HEK293 (cell line): ENCODE measurements around the gene WDR86.

Experiments
- CTCF ChIA-PET: fragments of 350-600 bp; formaldehyde crosslinking; extraction: SDS; loops from one replicate; lab custom pipeline; 2021; ENCODE audit warnings: antibody characterized with exemption; lab: Yijun Ruan, JAX
- POLR2A ChIA-PET: fragments of 300-600 bp; formaldehyde crosslinking; extraction: SDS; loops from one replicate; lab custom pipeline; 2020; ENCODE audit warnings: antibody characterized with exemption, inconsistent platforms; lab: Yijun Ruan, JAX
- H3K27ac ChIP-seq: fragments of 200-500 bp; sonication (Bioruptor generic); 2 replicates; pipeline ENCODE4 v1.5.1; 2014; ENCODE audit warnings: low read depth, low read length, control low read depth, inconsistent platforms; ENCODE audit errors: extremely low read depth
- H3K36me3 ChIP-seq, 2 experiments: fragments of 200-500 bp in 1 of 2; sonication (Bioruptor generic) in 1 of 2; 1 replicate in 1 of 2; 2 replicates in 1 of 2; pipeline ENCODE4 v1.5.1; 2014 to 2017; ENCODE audit warnings: inconsistent platforms in 2 of 2, low read length in 2 of 2; ENCODE audit not compliant: control insufficient read depth in 2 of 2, insufficient read depth in 1 of 2
- H3K4me1 ChIP-seq: fragments of 200-500 bp; sonication (Bioruptor generic); 2 replicates; pipeline ENCODE4 v1.5.1; 2014; ENCODE audit warnings: mild to moderate bottlenecking, low read length, inconsistent platforms; ENCODE audit not compliant: control insufficient read depth, insufficient read depth
- H3K4me3 ChIP-seq: 2 replicates; pipeline ENCODE4 v1.5.1; 2011; ENCODE audit warnings: low read depth, mild to moderate bottlenecking, control low read depth, low read length, moderate library complexity
- H3K9me3 ChIP-seq: fragments of 200-500 bp; sonication (Bioruptor generic); 2 replicates; pipeline ENCODE4 v1.5.1; 2014; ENCODE audit warnings: low read depth, low read length, inconsistent platforms; ENCODE audit not compliant: control insufficient read depth, insufficient read depth
- FEZF1 ChIP-seq: fragments of 450-650 bp; formaldehyde crosslinking; IDR thresholded peaks from 2 replicates; pipeline ENCODE4 v1.5.1; 2016; ENCODE audit warnings: missing biosample characterization, missing genetic modification characterization
- GLIS1 ChIP-seq: fragments of 450-650 bp; formaldehyde crosslinking; IDR thresholded peaks from 2 replicates; pipeline ENCODE4 v1.5.1; 2016; ENCODE audit warnings: missing biosample characterization, missing genetic modification characterization
- HOXA7 ChIP-seq: sonication (generic); formaldehyde crosslinking; IDR thresholded peaks from 2 replicates; pipeline ENCODE4 v1.8.1; 2022; ENCODE audit warnings: missing genetic modification reagents, borderline replicate concordance
- REPIN1 ChIP-seq: fragments of 450-650 bp; formaldehyde crosslinking; IDR thresholded peaks from 2 replicates; pipeline ENCODE4 v1.5.1; 2017; ENCODE audit warnings: missing biosample characterization, missing genetic modification characterization, low read depth
- SALL2 ChIP-seq: fragments of 450-650 bp; formaldehyde crosslinking; IDR thresholded peaks from 2 replicates; pipeline ENCODE4 v1.5.0; 2017; ENCODE audit warnings: missing biosample characterization, mild to moderate bottlenecking, missing genetic modification characterization, borderline replicate concordance
- ZBTB1 ChIP-seq: fragments of 450-650 bp; formaldehyde crosslinking; IDR thresholded peaks from 2 replicates; pipeline ENCODE4 v1.5.1; 2016; ENCODE audit warnings: missing biosample characterization, missing genetic modification characterization
- ZFP37 ChIP-seq: fragments of 450-650 bp; formaldehyde crosslinking; IDR thresholded peaks from 2 replicates; pipeline ENCODE4 v1.5.1; 2016; ENCODE audit warnings: missing biosample characterization, missing genetic modification characterization
- ZIC2 ChIP-seq: fragments of 450-650 bp; formaldehyde crosslinking; IDR thresholded peaks from 2 replicates; pipeline ENCODE4 v1.5.1; 2016; ENCODE audit warnings: missing biosample characterization, missing genetic modification characterization
- ZNF133 ChIP-seq: fragments of 450-650 bp; formaldehyde crosslinking; IDR thresholded peaks from 2 replicates; pipeline ENCODE4 v1.5.1; 2016; ENCODE audit warnings: missing biosample characterization, missing genetic modification characterization
- ZNF138 ChIP-seq: fragments of 450-650 bp; formaldehyde crosslinking; IDR thresholded peaks from 2 replicates; pipeline ENCODE4 v1.5.1; 2016; ENCODE audit warnings: missing biosample characterization, missing genetic modification characterization, borderline replicate concordance
- ZNF175 ChIP-seq: fragments of 450-650 bp; formaldehyde crosslinking; IDR thresholded peaks from 2 replicates; pipeline ENCODE4 v1.5.1; 2016; ENCODE audit warnings: missing biosample characterization, missing genetic modification characterization
- ZNF660 ChIP-seq: fragments of 450-650 bp; IDR thresholded peaks from 2 replicates; pipeline ENCODE4 v1.5.1; 2018; ENCODE audit warnings: missing biosample characterization, mild to moderate bottlenecking, missing genetic modification characterization
- ZNF76 ChIP-seq: fragments of 450-650 bp; formaldehyde crosslinking; IDR thresholded peaks from 2 replicates; pipeline ENCODE4; 2016; ENCODE audit warnings: low read depth, missing biosample characterization, missing genetic modification characterization, borderline replicate concordance
- TF ChIP-seq, protein P1 (sequence below): fragments of 450-650 bp; formaldehyde crosslinking; IDR thresholded peaks from 2 replicates; pipeline ENCODE4 v1.5.1; 2017; ENCODE audit warnings: missing biosample characterization, missing genetic modification characterization
- TF ChIP-seq, protein P2 (sequence below): fragments of 450-650 bp; formaldehyde crosslinking; IDR thresholded peaks from 2 replicates; pipeline ENCODE4 v1.5.1; 2016; ENCODE audit warnings: missing biosample characterization, missing genetic modification characterization

The WDR86 gene

DNA sequence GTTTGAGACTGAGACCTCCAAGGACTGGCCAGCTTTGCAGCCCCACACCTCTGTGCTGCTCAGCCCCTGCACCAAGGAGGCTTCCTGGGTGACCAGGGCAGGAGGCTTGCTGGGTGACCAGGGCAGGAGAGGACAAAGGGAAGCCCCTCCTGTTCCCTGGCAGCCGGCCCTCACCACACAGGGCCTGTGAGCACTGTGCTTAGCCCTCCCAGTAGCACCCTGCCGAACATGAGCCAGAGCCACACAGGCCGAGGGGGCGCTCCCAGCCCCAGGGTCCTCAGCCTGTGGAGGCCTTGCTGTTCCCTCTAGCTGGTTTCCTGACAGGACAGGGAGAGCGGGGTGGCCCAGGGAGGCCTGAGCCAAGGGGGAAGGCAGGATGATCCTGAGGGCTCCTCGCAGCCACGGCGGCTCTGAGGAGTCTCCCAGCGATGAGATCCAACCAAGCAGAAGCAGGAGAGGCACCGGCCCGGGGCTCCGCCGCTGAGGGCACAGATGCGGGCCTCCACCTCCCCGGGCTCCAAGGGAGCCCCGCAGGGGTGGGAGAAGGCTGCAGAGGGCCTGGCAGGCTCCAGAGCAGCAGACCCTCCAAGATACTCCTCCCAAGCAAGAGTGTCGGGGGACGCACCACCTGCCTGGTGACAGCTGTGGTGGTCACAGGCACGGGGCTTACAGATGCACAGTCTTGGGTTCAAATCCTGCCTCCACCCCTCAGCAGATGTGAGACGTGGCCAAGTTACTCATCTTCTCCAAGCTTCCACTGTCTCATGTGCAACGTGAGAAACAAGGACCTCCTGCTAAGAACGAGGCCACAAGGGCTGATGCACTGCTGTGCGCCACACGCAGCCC is 22.5 kb downstream of the WDR86 start:
- H3K4me3 ChIP-seq: no peak overlapping the region
- TF ChIP-seq ZNF175 (no peak), ZNF138 (no peak), HOXA7 (CRISPR knock-in tag) (no peak), ZNF133 (tag by site-specific recombination) (no peak), ZIC2 (peak; percentile 29), ZNF660 (tag by site-specific recombination) (no peak), SALL2 (tag by site-specific recombination) (no peak), ZNF76 (tag by site-specific recombination) (no peak), ZFP37 (tag by site-specific recombination) (no peak), FEZF1 (tag by site-specific recombination) (no peak), GLIS1 (tag by site-specific recombination) (peak; percentile 62)
- TF ChIP-seq, protein P1, sequence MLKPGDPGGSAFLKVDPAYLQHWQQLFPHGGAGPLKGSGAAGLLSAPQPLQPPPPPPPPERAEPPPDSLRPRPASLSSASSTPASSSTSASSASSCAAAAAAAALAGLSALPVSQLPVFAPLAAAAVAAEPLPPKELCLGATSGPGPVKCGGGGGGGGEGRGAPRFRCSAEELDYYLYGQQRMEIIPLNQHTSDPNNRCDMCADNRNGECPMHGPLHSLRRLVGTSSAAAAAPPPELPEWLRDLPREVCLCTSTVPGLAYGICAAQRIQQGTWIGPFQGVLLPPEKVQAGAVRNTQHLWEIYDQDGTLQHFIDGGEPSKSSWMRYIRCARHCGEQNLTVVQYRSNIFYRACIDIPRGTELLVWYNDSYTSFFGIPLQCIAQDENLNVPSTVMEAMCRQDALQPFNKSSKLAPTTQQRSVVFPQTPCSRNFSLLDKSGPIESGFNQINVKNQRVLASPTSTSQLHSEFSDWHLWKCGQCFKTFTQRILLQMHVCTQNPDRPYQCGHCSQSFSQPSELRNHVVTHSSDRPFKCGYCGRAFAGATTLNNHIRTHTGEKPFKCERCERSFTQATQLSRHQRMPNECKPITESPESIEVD (tag by site-specific recombination): no peak
- TF ChIP-seq, all 188 proteins: peak for 2
- H3K4me1 ChIP-seq: no peaks in the 10 kb centered on the region
- no peaks in the 10 kb centered on the region for H3K36me3 ChIP-seq
- ChIA-PET CTCF (no interaction called here), POLR2A (interaction anchor here (0.6 kb wide), 1 partner anchor 25 kb away, joined by 4 read pairs; no protein-coding TSS in a partner anchor)
- no peak overlapping the region for H3K27ac ChIP-seq
- H3K9me3 ChIP-seq: no peaks in the 10 kb centered on the region

GRCh38 chr7:151386301-151387160 is 23.3 kb downstream of the WDR86 start:
- Histone ChIP-seq H3K36me3 (no peaks in the 10 kb centered on the region), H3K27ac (no peak overlapping the region), H3K9me3 (no peaks in the 10 kb centered on the region), H3K4me3 (no peak overlapping the region), H3K4me1 (no peaks in the 10 kb centered on the region)
- ChIA-PET POLR2A (no interaction called here), CTCF (interaction anchor here (0.7 kb wide), 1 partner anchor 189 kb away, joined by 3 read pairs; no protein-coding TSS in a partner anchor)
- no peak for TF ChIP-seq REPIN1
- TF ChIP-seq, protein P2, sequence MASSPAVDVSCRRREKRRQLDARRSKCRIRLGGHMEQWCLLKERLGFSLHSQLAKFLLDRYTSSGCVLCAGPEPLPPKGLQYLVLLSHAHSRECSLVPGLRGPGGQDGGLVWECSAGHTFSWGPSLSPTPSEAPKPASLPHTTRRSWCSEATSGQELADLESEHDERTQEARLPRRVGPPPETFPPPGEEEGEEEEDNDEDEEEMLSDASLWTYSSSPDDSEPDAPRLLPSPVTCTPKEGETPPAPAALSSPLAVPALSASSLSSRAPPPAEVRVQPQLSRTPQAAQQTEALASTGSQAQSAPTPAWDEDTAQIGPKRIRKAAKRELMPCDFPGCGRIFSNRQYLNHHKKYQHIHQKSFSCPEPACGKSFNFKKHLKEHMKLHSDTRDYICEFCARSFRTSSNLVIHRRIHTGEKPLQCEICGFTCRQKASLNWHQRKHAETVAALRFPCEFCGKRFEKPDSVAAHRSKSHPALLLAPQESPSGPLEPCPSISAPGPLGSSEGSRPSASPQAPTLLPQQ: peak; percentile 11; the same call in 1 of the 2 replicates

DNA sequence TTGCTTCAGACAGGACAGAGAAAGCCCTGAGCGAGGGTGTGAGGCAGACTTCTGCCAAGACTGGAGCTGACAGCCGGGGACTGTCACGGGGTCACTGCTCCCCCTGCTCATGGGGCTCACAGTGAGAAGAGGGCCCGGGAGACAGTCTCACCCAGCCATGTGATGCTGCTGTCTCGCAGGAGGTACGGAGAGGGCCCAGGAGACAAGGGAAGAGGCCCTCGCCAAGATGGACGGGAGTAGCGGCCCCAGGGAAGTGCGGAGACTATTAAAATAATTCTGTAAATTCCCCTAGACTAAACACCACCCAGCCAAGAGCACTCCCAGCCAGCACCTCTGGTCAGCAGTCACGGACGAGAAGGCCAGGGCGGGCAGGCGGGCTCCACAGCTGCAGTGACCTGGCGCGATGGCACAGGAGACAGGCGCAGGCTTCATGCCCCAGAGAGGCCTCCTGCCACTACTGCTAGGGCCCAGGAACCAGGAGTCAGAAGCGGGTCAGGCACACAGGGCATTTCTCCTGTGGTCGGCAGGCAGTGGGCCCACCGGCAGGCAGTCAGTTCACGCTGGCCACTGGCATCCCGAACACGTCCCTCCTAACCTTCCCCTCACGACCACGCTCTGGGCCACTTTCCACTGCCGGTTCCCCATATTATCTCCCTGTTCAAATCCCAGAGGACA is 24.1 kb downstream of the WDR86 start:
- POLR2A ChIA-PET: no interaction called here
- H3K4me1 ChIP-seq: no peaks in the 10 kb centered on the region
- H3K4me3 ChIP-seq: no peak overlapping the region
- TF ChIP-seq, protein P2: peak; percentile 52; the same call in 1 of the 2 replicates
- TF ChIP-seq ZBTB1: no peak
- H3K9me3 ChIP-seq: no peaks in the 10 kb centered on the region
- H3K36me3 ChIP-seq: no peaks in the 10 kb centered on the region
- CTCF ChIA-PET: no interaction called here
- no peak overlapping the region for H3K27ac ChIP-seq
